Osteocyte (in vitro differentiated cells): ENCODE results near the gene TEDC1. TPM values are rescaled to one million over a fixed set of nuclear protein-coding genes. Genes with fewer than 3 reads are reported as not detected.

Source experiments
- DNase-seq: peaks from one replicate; pipeline ENCODE4 v3.0.0; 2021; ENCODE audit warnings: mixed read lengths; ENCODE audit not compliant: unreplicated experiment; ENCODE audit errors: extremely low spot score
- H3K27ac Mint-ChIP-seq: one replicate; pipeline ENCODE4 v1.8.0; 2021; ENCODE audit warnings: mild to moderate bottlenecking, mixed read lengths; ENCODE audit not compliant: unreplicated experiment
- H3K27me3 Mint-ChIP-seq: one replicate; pipeline ENCODE4 v1.8.0; 2021; ENCODE audit warnings: mixed read lengths; ENCODE audit not compliant: unreplicated experiment
- H3K36me3 Mint-ChIP-seq: one replicate; pipeline ENCODE4 v1.8.0; 2021; ENCODE audit warnings: mixed read lengths; ENCODE audit not compliant: unreplicated experiment
- H3K4me1 Mint-ChIP-seq: one replicate; pipeline ENCODE4 v1.8.0; 2021; ENCODE audit warnings: mixed read lengths; ENCODE audit not compliant: unreplicated experiment
- H3K4me3 Mint-ChIP-seq: one replicate; pipeline ENCODE4 v1.8.0; 2021; ENCODE audit warnings: mild to moderate bottlenecking, moderate library complexity, mixed read lengths; ENCODE audit not compliant: unreplicated experiment
- H3K9me3 Mint-ChIP-seq: one replicate; pipeline ENCODE4 v1.8.0; 2021; ENCODE audit warnings: mixed read lengths; ENCODE audit not compliant: unreplicated experiment
- CTCF ChIP-seq: fragments of 200-600 bp; sonication (generic); IDR thresholded peaks from 2 replicates; pipeline ENCODE4 v1.5.0; 2021; ENCODE audit warnings: antibody characterized with exemption, mild to moderate bottlenecking, moderate library complexity
- total RNA-seq: library from RNA; stranded (reverse); gene quantifications from 2 replicates; pipeline ENCODE4 v1.2.1, GENCODE V29; 2021

The TEDC1 gene
- total RNA-seq, 1 donor from 2014 or later = 11.0 TPM

GRCh38 chr14:105517096-105517495, 26.1 kb downstream of the TEDC1 start:
- Mint-ChIP-seq H3K9me3 (no peaks in the 10 kb centered on the region), H3K36me3 (no peaks in the 10 kb centered on the region), H3K4me1 (no peaks in the 10 kb centered on the region), H3K4me3 (no peak overlapping the region), H3K27ac (no peak overlapping the region), H3K27me3 (peaks cover 36% of the 10 kb centered on the region)
- no peak for TF ChIP-seq CTCF
- no peak for DNase-seq

- H3K4me3 Mint-ChIP-seq = no peak overlapping the region
- peaks cover 26% of the 10 kb centered on the region for H3K27me3 Mint-ChIP-seq
- no peak for DNase-seq
- no peaks in the 10 kb centered on the region for H3K9me3 Mint-ChIP-seq
- no peak overlapping the region for H3K27ac Mint-ChIP-seq
- H3K36me3 Mint-ChIP-seq = no peaks in the 10 kb centered on the region
- no peaks in the 10 kb centered on the region for H3K4me1 Mint-ChIP-seq
- TF ChIP-seq CTCF = no peak
Measured at GRCh38 chr14:105519946-105520698, 29.1 kb downstream of the TEDC1 start.

GRCh38 chr14:105525326-105525725, 34.3 kb downstream of the TEDC1 start:
- TF ChIP-seq CTCF = no peak
- DNase-seq = no peak
- Mint-ChIP-seq H3K9me3 (no peaks in the 10 kb centered on the region), H3K4me3 (peak overlapping the region; percentile 52), H3K4me1 (peaks cover 4% of the 10 kb centered on the region), H3K36me3 (no peaks in the 10 kb centered on the region), H3K27me3 (peaks cover 3% of the 10 kb centered on the region), H3K27ac (no peak overlapping the region)

GRCh38 chr14:105525861-105526775, 35.1 kb downstream of the TEDC1 start, which contains the start of gene TMEM121:
Gene TMEM121 (plus strand): TSS chr14:105526583. CDS start chr14:105528835, 2,252 bp downstream.
- Mint-ChIP-seq H3K9me3 (no peaks in the 10 kb centered on the region), H3K36me3 (no peaks in the 10 kb centered on the region), H3K27ac (peak within 1 kb of the TSS; percentile 34), H3K4me3 (peak within 1 kb of the TSS; percentile 73), H3K4me1 (peaks cover 4% of the 10 kb centered on the region), H3K27me3 (peaks cover 3% of the 10 kb centered on the region)
- no peak for TF ChIP-seq CTCF
- DNase-seq = no peak
